Trophoblast cell (in vitro differentiated cells and primary cell): Measurements from ENCODE around the gene KCNJ5.

Experiments used
- DNase-seq, 2 donors: peaks; one replicate each; pipeline ENCODE4 v3.0.0-alpha.2; 2016
- H2AFZ ChIP-seq: 2 replicates; pipeline ENCODE4 v1.6.1; 2013; ENCODE audit warnings: low read length, moderate library complexity, mild to moderate bottlenecking; ENCODE audit not compliant: insufficient read depth, poor library complexity
- H2AK5ac ChIP-seq: 2 replicates; pipeline ENCODE4 v1.6.1; 2013; ENCODE audit warnings: mild to moderate bottlenecking, low read length
- H2BK120ac ChIP-seq: 2 replicates; pipeline ENCODE4 v1.6.1; 2013; ENCODE audit warnings: low read length, mild to moderate bottlenecking, moderate library complexity; ENCODE audit not compliant: insufficient read depth, poor library complexity
- H2BK12ac ChIP-seq: 2 replicates; pipeline ENCODE4 v1.6.1; 2013; ENCODE audit warnings: mild to moderate bottlenecking, low read length, moderate library complexity
- H2BK5ac ChIP-seq: 2 replicates; pipeline ENCODE4 v1.6.1; 2013; ENCODE audit warnings: low read length, low read depth, moderate library complexity, mild to moderate bottlenecking; ENCODE audit not compliant: poor library complexity
- H3K14ac ChIP-seq: 2 replicates; pipeline ENCODE4 v1.6.1; 2013; ENCODE audit warnings: mild to moderate bottlenecking, low read length
- H3K18ac ChIP-seq: 2 replicates; pipeline ENCODE4 v1.6.1; 2013; ENCODE audit warnings: mild to moderate bottlenecking, low read length
- H3K23ac ChIP-seq: 2 replicates; pipeline ENCODE4 v1.6.1; 2013; ENCODE audit warnings: low read length
- H3K27ac ChIP-seq: 2 replicates; pipeline ENCODE4 v1.5.1; 2013; ENCODE audit warnings: low read depth, mild to moderate bottlenecking, inconsistent platforms, low read length, moderate library complexity
- H3K27me3 ChIP-seq: 2 replicates; pipeline ENCODE4 v1.6.1; 2013; ENCODE audit warnings: inconsistent platforms, mild to moderate bottlenecking, low read length, moderate library complexity; ENCODE audit not compliant: insufficient read depth
- H3K36me3 ChIP-seq, 2 experiments: 1 replicate in 1 of 2; 2 replicates in 1 of 2; pipeline ENCODE4 v1.6.1; 2013; ENCODE audit warnings: low read length in 2 of 2, mild to moderate bottlenecking in 2 of 2, moderate library complexity in 1 of 2; ENCODE audit not compliant: insufficient read depth in 2 of 2, control insufficient read depth in 1 of 2
- H3K4ac ChIP-seq: 2 replicates; pipeline ENCODE4 v1.6.1; 2013; ENCODE audit warnings: low read depth, mild to moderate bottlenecking, low read length, moderate library complexity
- H3K4me1 ChIP-seq, 2 experiments: 1 replicate in 1 of 2; 2 replicates in 1 of 2; pipeline ENCODE4 v1.6.1; 2013; ENCODE audit warnings: low read length in 2 of 2, mild to moderate bottlenecking in 2 of 2, moderate library complexity in 1 of 2; ENCODE audit not compliant: insufficient read depth in 2 of 2, control insufficient read depth in 1 of 2
- H3K4me2 ChIP-seq: 2 replicates; pipeline ENCODE4 v1.6.1; 2013; ENCODE audit warnings: inconsistent platforms, mild to moderate bottlenecking, low read length, moderate library complexity
- H3K4me3 ChIP-seq: 2 replicates; pipeline ENCODE4 v1.5.1; 2013; ENCODE audit warnings: mild to moderate bottlenecking, low read depth, low read length, inconsistent platforms
- H3K79me1 ChIP-seq: one replicate; pipeline ENCODE4 v1.6.1; 2013; ENCODE audit warnings: low read length
- H3K79me2 ChIP-seq: 2 replicates; pipeline ENCODE4 v1.6.1; 2013; ENCODE audit warnings: low read length, mild to moderate bottlenecking; ENCODE audit not compliant: control insufficient read depth, insufficient read depth, poor library complexity
- H3K9ac ChIP-seq: 2 replicates; pipeline ENCODE4 v1.6.1; 2013; ENCODE audit warnings: mild to moderate bottlenecking, low read length
- H3K9me3 ChIP-seq: 2 replicates; pipeline ENCODE4 v1.6.1; 2013; ENCODE audit warnings: low read depth, mild to moderate bottlenecking, control low read depth, inconsistent platforms, low read length; ENCODE audit not compliant: insufficient read depth
- H4K12ac ChIP-seq: 2 replicates; pipeline ENCODE4 v1.6.1; 2013; ENCODE audit warnings: low read depth, mild to moderate bottlenecking, low read length, moderate library complexity
- H4K8ac ChIP-seq: 2 replicates; pipeline ENCODE4 v1.6.1; 2013; ENCODE audit warnings: low read depth, mild to moderate bottlenecking, low read length, moderate library complexity
- H4K91ac ChIP-seq: one replicate; pipeline ENCODE4 v1.6.1; 2013; ENCODE audit warnings: low read depth, mild to moderate bottlenecking, low read length, moderate library complexity
- WGBS: extraction: QIAGEN DNeasy Blood & Tissue Kit; methylation state at CpG from one replicate; pipeline ENCODE4 v1.1.7; 2013; ENCODE audit warnings: missing lambda C conversion rate; ENCODE audit not compliant: insufficient read length, insufficient coverage; ENCODE audit errors: extremely low coverage; 5-methylcytosine and 5-hydroxymethylcytosine counted together

The KCNJ5 gene

GRCh38 chr11:128949791-128950454 lies 58.8 kb downstream of the KCNJ5 start:
- Histone ChIP-seq H3K79me2 (no peaks in the 10 kb centered on the region), H3K18ac (no peak overlapping the region), H3K36me3 (no peaks in the 10 kb centered on the region), H3K79me1 (no peaks in the 10 kb centered on the region), H2AFZ (no peak overlapping the region), H2BK12ac (no peak overlapping the region), H4K91ac (no peak overlapping the region), H4K8ac (no peak overlapping the region), H3K4me2 (no peak overlapping the region), H4K12ac (no peak overlapping the region), H3K27me3 (no peaks in the 10 kb centered on the region), H3K4ac (no peak overlapping the region), H2BK120ac (no peak overlapping the region), H3K4me3 (no peak overlapping the region), H3K9me3 (peaks cover 3% of the 10 kb centered on the region), H3K27ac (no peak overlapping the region), H3K4me1 (no peaks in the 10 kb centered on the region), H3K23ac (no peak overlapping the region), H2BK5ac (no peak overlapping the region), H2AK5ac (no peak overlapping the region), H3K14ac (no peak overlapping the region), H3K9ac (no peak overlapping the region)
- WGBS = no CpG with 5 or more reads among the region's 13 CpGs
- DNase-seq = no peak

- WGBS = no CpG with 5 or more reads among the region's 16 CpGs
- peak overlapping the region; percentile 45 for H3K23ac ChIP-seq
These were observed 62.0 kb downstream of the KCNJ5 start for GRCh38 chr11:128953151-128953550.

GRCh38 chr11:128955636-128956035 lies 64.5 kb downstream of the KCNJ5 start:
- peaks cover 3% of the 10 kb centered on the region for H3K9me3 ChIP-seq
- no CpG with 5 or more reads among the region's 3 CpGs for WGBS
- no peaks in the 10 kb centered on the region for H3K79me2 ChIP-seq
- H2BK5ac ChIP-seq = no peak overlapping the region
- H3K4me2 ChIP-seq = no peak overlapping the region
- no peak overlapping the region for H3K9ac ChIP-seq
- H3K23ac ChIP-seq = no peak overlapping the region
- H4K8ac ChIP-seq = no peak overlapping the region
- H2BK120ac ChIP-seq = no peak overlapping the region
- no peak overlapping the region for H4K91ac ChIP-seq
- no peak overlapping the region for H3K27ac ChIP-seq
- H2BK12ac ChIP-seq = no peak overlapping the region
- H4K12ac ChIP-seq = no peak overlapping the region
- H3K27me3 ChIP-seq = no peaks in the 10 kb centered on the region
- H3K79me1 ChIP-seq = no peaks in the 10 kb centered on the region
- H3K4ac ChIP-seq = no peak overlapping the region
- H2AFZ ChIP-seq = no peak overlapping the region
- no peak overlapping the region for H2AK5ac ChIP-seq
- no peak overlapping the region for H3K18ac ChIP-seq
- no peak overlapping the region for H3K4me3 ChIP-seq
- no peak overlapping the region for H3K14ac ChIP-seq
- H3K36me3 ChIP-seq = no peaks in the 10 kb centered on the region
- H3K4me1 ChIP-seq = no peaks in the 10 kb centered on the region
- no peak for DNase-seq

More at GRCh38 chr11:128953151-128953550, 62.0 kb downstream of the KCNJ5 start:
- Histone ChIP-seq H3K4me2 (no peak overlapping the region), H3K4ac (no peak overlapping the region), H4K91ac (no peak overlapping the region), H3K4me1 (no peaks in the 10 kb centered on the region), H3K36me3 (no peaks in the 10 kb centered on the region), H3K9ac (no peak overlapping the region), H2BK5ac (no peak overlapping the region), H3K27ac (no peak overlapping the region), H2AFZ (no peak overlapping the region), H3K18ac (no peak overlapping the region), H4K12ac (no peak overlapping the region), H3K79me1 (no peaks in the 10 kb centered on the region), H4K8ac (no peak overlapping the region), H2BK12ac (no peak overlapping the region), H2BK120ac (no peak overlapping the region), H2AK5ac (no peak overlapping the region), H3K9me3 (peaks cover 3% of the 10 kb centered on the region), H3K79me2 (no peaks in the 10 kb centered on the region), H3K27me3 (no peaks in the 10 kb centered on the region), H3K14ac (no peak overlapping the region), H3K4me3 (peak overlapping the region; percentile 45)
- no peak for DNase-seq

DNA sequence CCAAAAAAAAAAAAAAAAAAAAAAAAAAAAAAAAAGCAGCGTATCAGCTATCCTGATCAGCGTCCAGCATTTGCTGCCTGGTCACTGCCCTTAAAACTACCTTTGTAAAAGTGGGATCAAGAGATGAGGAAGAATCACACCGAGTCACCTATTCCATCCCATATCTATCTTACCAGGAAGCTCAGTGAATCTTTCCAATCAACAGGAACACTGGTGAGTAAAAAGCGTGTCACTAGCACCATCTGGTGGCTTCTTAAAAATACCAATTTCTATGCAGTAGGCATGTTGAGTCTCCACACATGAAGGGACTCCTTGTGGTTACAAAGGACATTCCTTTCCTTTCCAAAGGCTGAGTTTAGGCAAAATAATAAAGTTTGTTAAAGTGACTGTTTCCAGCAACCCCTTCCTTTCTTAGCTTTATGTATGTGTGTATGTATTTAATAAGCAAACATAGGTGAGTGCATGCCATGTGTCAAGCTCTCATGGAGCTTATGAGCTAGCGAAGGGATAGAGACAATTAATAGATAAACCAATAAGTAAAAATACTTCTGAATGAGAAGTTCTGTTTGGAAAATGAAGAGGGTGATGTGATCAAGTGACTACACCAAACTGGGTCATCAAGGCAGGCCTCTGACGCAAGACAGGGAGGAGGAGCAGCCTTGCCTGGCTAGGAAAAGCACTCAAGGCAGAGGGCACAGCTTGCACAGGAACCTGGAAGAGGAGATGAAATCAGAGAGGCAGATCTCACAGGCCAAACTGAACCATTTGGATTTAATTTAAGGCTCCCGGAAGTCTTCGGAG lies 65.4 kb downstream of the KCNJ5 start:
- no peaks in the 10 kb centered on the region for H3K79me2 ChIP-seq
- H2BK5ac ChIP-seq = no peak overlapping the region
- H3K4me2 ChIP-seq = no peak overlapping the region
- no peaks in the 10 kb centered on the region for H3K79me1 ChIP-seq
- H2AK5ac ChIP-seq = no peak overlapping the region
- H2AFZ ChIP-seq = no peak overlapping the region
- H3K9me3 ChIP-seq = peaks cover 3% of the 10 kb centered on the region
- H4K12ac ChIP-seq = no peak overlapping the region
- no peaks in the 10 kb centered on the region for H3K27me3 ChIP-seq
- H3K9ac ChIP-seq = no peak overlapping the region
- no CpG with 5 or more reads among the region's 8 CpGs for WGBS
- no peak overlapping the region for H2BK120ac ChIP-seq
- DNase-seq = peak; percentile 48 to 93
- H3K23ac ChIP-seq = no peak overlapping the region
- no peak overlapping the region for H3K14ac ChIP-seq
- no peak overlapping the region for H4K91ac ChIP-seq
- H3K36me3 ChIP-seq = no peaks in the 10 kb centered on the region
- no peak overlapping the region for H4K8ac ChIP-seq
- no peak overlapping the region for H3K4me3 ChIP-seq
- H3K27ac ChIP-seq = no peak overlapping the region
- no peak overlapping the region for H3K18ac ChIP-seq
- no peak overlapping the region for H3K4ac ChIP-seq
- no peaks in the 10 kb centered on the region for H3K4me1 ChIP-seq
- no peak overlapping the region for H2BK12ac ChIP-seq
